Vagina (tissue), 2 donors: Measurements from ENCODE around the gene MBP. TPM values are rescaled to one million over a fixed set of nuclear protein-coding genes. Genes with fewer than 3 reads are reported as not detected.

Experiments
- DNase-seq, 2 donors: peaks; one replicate each; pipeline ENCODE4 v3.0.0-alpha.2; 2017; ENCODE audit errors: extremely low spot score in 2 of 2
- H3K27ac ChIP-seq: fragments of 200-600 bp; sonication (generic); one replicate; pipeline ENCODE4 v1.5.1; 2019
- H3K27me3 ChIP-seq: fragments of 200-600 bp; sonication (generic); one replicate; pipeline ENCODE4 v1.5.1; 2019
- H3K36me3 ChIP-seq, 2 donors: fragments of 200-600 bp; sonication (generic); one replicate each; pipeline ENCODE4 v1.5.1; 2017 to 2019
- H3K4me1 ChIP-seq: fragments of 200-600 bp; sonication (generic); one replicate; pipeline ENCODE4 v1.5.1; 2019
- H3K4me3 ChIP-seq, 2 donors: fragments of 200-600 bp; sonication (generic); 1 replicate in 1 of 2; 2 replicates in 1 of 2; pipeline ENCODE4 v1.5.1; 2016 to 2019
- H3K9me3 ChIP-seq: fragments of 200-600 bp; sonication (generic); one replicate; pipeline ENCODE4 v1.5.1; 2019
- CTCF ChIP-seq, 3 experiments: fragments of 450-650 bp in 2 of 3; fragments of 200-600 bp in 1 of 3; sonication (generic) in 1 of 3; IDR thresholded peaks; one replicate each; pipeline ENCODE4 v1.5.1; 2017 to 2019; ENCODE audit warnings: antibody characterized with exemption in 3 of 3, mild to moderate bottlenecking in 2 of 3, moderate library complexity in 2 of 3
- POLR2A ChIP-seq, 2 donors: fragments of 450-650 bp; IDR thresholded peaks; one replicate each; pipeline ENCODE4 v1.6.1; 2017; ENCODE audit warnings: antibody characterized with exemption in 2 of 2, mild to moderate bottlenecking in 2 of 2, moderate library complexity in 2 of 2
- POLR2AphosphoS5 ChIP-seq, 2 donors: sonication (generic); formaldehyde crosslinking; IDR thresholded peaks; one replicate each; pipeline ENCODE4 v1.9.0; 2017; ENCODE audit warnings: antibody characterized with exemption in 2 of 2, mild to moderate bottlenecking in 2 of 2, low read depth in 1 of 2; ENCODE audit not compliant: insufficient read depth in 1 of 2
- intact Hi-C: fragments of 100-400 bp; cut with DNase I; formaldehyde crosslinking; loops from one replicate; pipeline ENCODE4 v1.15.1; 2023
- total RNA-seq: library from RNA; depleted of rRNA; stranded (reverse); fragments of >200 nt; gene quantifications from one replicate; pipeline ENCODE4 v1.2.3, GENCODE V29; 2016

Gene MBP
- total RNA-seq, 1 donor from 2014 or later, result 33.6 TPM

GRCh38 chr18:77115192-77115953 lies 17.2 kb downstream of the MBP start:
- intact Hi-C loops, result no loop called here
- peak in 1 of 2 donors; percentile 91 for DNase-seq

GRCh38 chr18:77114415-77115191 lies 18.0 kb downstream of the MBP start:
- peak overlapping the region in 1 of 2 donors; percentile 10 for H3K4me3 ChIP-seq

More at GRCh38 chr18:77115192-77115953, 17.2 kb downstream of the MBP start:
- TF ChIP-seq CTCF (IDR thresholded peaks at IDR 0.05) (no peak), POLR2AphosphoS5 (IDR thresholded peaks at IDR 0.05; ENCODE audit: insufficient read depth in 1 of 2, low read depth in 1 of 2) (peak in 1 of 2 donors; percentile 49)
- H3K4me1 ChIP-seq, result peaks cover 53% of the 10 kb centered on the region
- H3K27ac ChIP-seq, result peak overlapping the region; percentile 95
- no peaks in the 10 kb centered on the region for H3K27me3 ChIP-seq
- H3K4me3 ChIP-seq, result no peak overlapping the region
- no peaks in the 10 kb centered on the region for H3K9me3 ChIP-seq
- no peaks in the 10 kb centered on the region for H3K36me3 ChIP-seq

GRCh38 chr18:77114152-77114414 lies 18.5 kb downstream of the MBP start:
- H3K4me1 ChIP-seq, result peaks cover 66% of the 10 kb centered on the region
- intact Hi-C loops, result no loop called here
- no peaks in the 10 kb centered on the region for H3K9me3 ChIP-seq
- H3K27ac ChIP-seq, result peak overlapping the region; percentile 95
- TF ChIP-seq POLR2AphosphoS5 (IDR thresholded peaks at IDR 0.05; ENCODE audit: insufficient read depth in 1 of 2, low read depth in 1 of 2) (no peak), POLR2A (IDR thresholded peaks at IDR 0.05) (no peak), CTCF (IDR thresholded peaks at IDR 0.05) (no peak)
- no peak for DNase-seq
- H3K36me3 ChIP-seq, result no peaks in the 10 kb centered on the region
- H3K27me3 ChIP-seq, result no peaks in the 10 kb centered on the region
- H3K4me3 ChIP-seq, result peak overlapping the region in 1 of 2 donors; percentile 10

More at GRCh38 chr18:77114415-77115191, 18.0 kb downstream of the MBP start:
- no peaks in the 10 kb centered on the region for H3K27me3 ChIP-seq
- TF ChIP-seq POLR2AphosphoS5 (IDR thresholded peaks at IDR 0.05; ENCODE audit: insufficient read depth in 1 of 2, low read depth in 1 of 2) (peak; percentile 98 to 99), CTCF (IDR thresholded peaks at IDR 0.05) (no peak), POLR2A (IDR thresholded peaks at IDR 0.05) (no peak)
- peak overlapping the region; percentile 95 for H3K27ac ChIP-seq
- no peaks in the 10 kb centered on the region for H3K9me3 ChIP-seq
- no peaks in the 10 kb centered on the region for H3K36me3 ChIP-seq
- peak; percentile 98 to 99 for DNase-seq
- H3K4me1 ChIP-seq, result peaks cover 61% of the 10 kb centered on the region
- intact Hi-C loops, result no loop called here

- no peak for TF ChIP-seq CTCF (IDR thresholded peaks at IDR 0.05)
- TF ChIP-seq POLR2A (IDR thresholded peaks at IDR 0.05), result no peak
- TF ChIP-seq POLR2AphosphoS5 (IDR thresholded peaks at IDR 0.05; ENCODE audit: insufficient read depth in 1 of 2, low read depth in 1 of 2), result no peak
- peak; percentile 85 to 86 for DNase-seq
- peak overlapping the region; percentile 95 for H3K27ac ChIP-seq
Observed at GRCh38 chr18:77113361-77114151, 19.0 kb downstream of the MBP start.

More at GRCh38 chr18:77113361-77114151, 19.0 kb downstream of the MBP start:
- Histone ChIP-seq H3K4me1 (peaks cover 71% of the 10 kb centered on the region), H3K9me3 (no peaks in the 10 kb centered on the region), H3K27me3 (no peaks in the 10 kb centered on the region), H3K4me3 (no peak overlapping the region), H3K36me3 (no peaks in the 10 kb centered on the region)
- intact Hi-C loops, result no loop called here
